Measurements from ENCODE around the gene CPTP. TPM values are rescaled to one million over a fixed set of nuclear protein-coding genes. Genes with fewer than 3 reads are reported as not detected.
A peak's percentile ranks its signal among the peaks of the same experiment; 100 is the strongest.

Gene CPTP
- total and polyA plus RNA-seq, 2 of the 13 experiments (the other 11 are each of a cell fraction or from before 2014, with no cell fraction given) = 5.5 to 9.3 TPM

DNA sequence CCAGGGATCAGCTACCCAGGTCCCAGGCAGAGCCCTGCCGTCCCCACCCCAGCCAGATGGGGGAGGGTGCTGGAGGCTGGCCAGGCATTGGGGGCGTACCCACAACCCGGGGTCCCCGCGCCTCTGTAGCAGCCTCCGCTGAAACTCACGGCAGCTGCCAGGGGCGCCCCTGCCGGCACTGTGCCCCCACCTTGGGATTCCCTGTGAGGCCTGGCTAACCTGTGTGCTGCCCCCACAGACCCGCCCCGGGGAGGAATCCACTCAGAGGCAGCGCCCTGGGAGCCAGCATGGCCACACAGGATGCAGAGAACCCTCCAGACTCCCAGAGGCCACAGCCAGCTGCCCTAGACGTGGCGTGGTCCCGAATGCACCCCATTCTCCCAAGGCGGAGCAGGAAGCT, 20.8 kb downstream of the CPTP start:
- peaks cover 42% of the 10 kb centered on the region for H3K4me1 ChIP-seq (ENCODE audit: insufficient read depth, low read length)
- in situ Hi-C loops (cut with HindIII; ENCODE audit: extremely low pct_ligation_motif_present, low pct_unique_long_range_greater_than_20kb) = no loop called here
- POLR2A ChIA-PET = interaction anchor here (1.0 to 1.4 kb wide), 2 partner anchors 10 to 26 kb away, joined by 4 to 5 read pairs; no protein-coding TSS in a partner anchor

More for the DNA sequence above, 20.8 kb downstream of the CPTP start:
- no peak for DNase-seq (ENCODE audit: low spot score)
- no peak for FAIRE-seq
- Histone ChIP-seq H4K20me1 (ENCODE audit: insufficient read depth, low read length) (peaks cover 29% of the 10 kb centered on the region; the same call in 1 of the 2 replicates), H3K9me3 (ENCODE audit: low read length) (no peaks in the 10 kb centered on the region), H2AFZ (ENCODE audit: low read length) (no peak overlapping the region), H3K4me3 (replicated peaks in 1 of 3; ENCODE audit: insufficient read depth in 1 of 3, low read depth in 2 of 3, low read length in 3 of 3) (no peak overlapping the region), H3K79me2 (ENCODE audit: insufficient read depth, low read length) (peaks cover 48% of the 10 kb centered on the region), H3K9ac (ENCODE audit: insufficient read depth, low read depth, low read length) (no peak overlapping the region; the same call in 1 of the 2 replicates), H3K27me3 (ENCODE audit: control insufficient read depth in 1 of 2, insufficient read depth in 2 of 2, low read length in 2 of 2) (no peaks in the 10 kb centered on the region), H3K27ac (ENCODE audit: extremely low read length, insufficient read depth, low read length) (peak overlapping the region; percentile 13), H3K36me3 (replicated peaks in 1 of 2; ENCODE audit: control insufficient read depth in 1 of 2, insufficient read depth in 2 of 2, low read length in 2 of 2) (peaks cover 8 to 15% of the 10 kb centered on the region in 2 experiments), H3K4me2 (ENCODE audit: low read depth, low read length) (peak overlapping the region; percentile 57)
- 80% methylated on average over 1 of the region's 16 CpGs for WGBS (ENCODE audit: low lambda C conversion rate)
- ATAC-seq = no peak
- no peak for TF ChIP-seq RFX1 (IDR thresholded peaks at IDR 0.05)
- TF ChIP-seq, protein P1, sequence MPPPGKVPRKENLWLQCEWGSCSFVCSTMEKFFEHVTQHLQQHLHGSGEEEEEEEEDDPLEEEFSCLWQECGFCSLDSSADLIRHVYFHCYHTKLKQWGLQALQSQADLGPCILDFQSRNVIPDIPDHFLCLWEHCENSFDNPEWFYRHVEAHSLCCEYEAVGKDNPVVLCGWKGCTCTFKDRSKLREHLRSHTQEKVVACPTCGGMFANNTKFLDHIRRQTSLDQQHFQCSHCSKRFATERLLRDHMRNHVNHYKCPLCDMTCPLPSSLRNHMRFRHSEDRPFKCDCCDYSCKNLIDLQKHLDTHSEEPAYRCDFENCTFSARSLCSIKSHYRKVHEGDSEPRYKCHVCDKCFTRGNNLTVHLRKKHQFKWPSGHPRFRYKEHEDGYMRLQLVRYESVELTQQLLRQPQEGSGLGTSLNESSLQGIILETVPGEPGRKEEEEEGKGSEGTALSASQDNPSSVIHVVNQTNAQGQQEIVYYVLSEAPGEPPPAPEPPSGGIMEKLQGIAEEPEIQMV (CRISPR knock-in tag; IDR thresholded peaks at IDR 0.05; ENCODE audit: low read depth) = no peak
- no peak for TF ChIP-seq ZBTB21 (CRISPR knock-in tag; IDR thresholded peaks at IDR 0.05)
- TF ChIP-seq NR1H2 (CRISPR knock-in tag; IDR thresholded peaks at IDR 0.05; ENCODE audit: borderline replicate concordance, low read depth) = no peak
- no peak for TF ChIP-seq PHF20 (CRISPR knock-in tag; IDR thresholded peaks at IDR 0.05)
- peak; percentile 59 for TF ChIP-seq AGO2 (optimal IDR thresholded peaks at IDR 0.05; ENCODE audit: low read depth, low read length)
- no peak for TF ChIP-seq ZC3H13 (CRISPR knock-in tag; IDR thresholded peaks at IDR 0.05)
- TF ChIP-seq ZNF143 (CRISPR knock-in tag; IDR thresholded peaks at IDR 0.05) = no peak
- TF ChIP-seq NONO (IDR thresholded peaks at IDR 0.05) = no peak
- peak; percentile 40 for TF ChIP-seq NONO (CRISPR knock-in tag; conservative IDR thresholded peaks at IDR 0.05)
- TF ChIP-seq, protein P2, sequence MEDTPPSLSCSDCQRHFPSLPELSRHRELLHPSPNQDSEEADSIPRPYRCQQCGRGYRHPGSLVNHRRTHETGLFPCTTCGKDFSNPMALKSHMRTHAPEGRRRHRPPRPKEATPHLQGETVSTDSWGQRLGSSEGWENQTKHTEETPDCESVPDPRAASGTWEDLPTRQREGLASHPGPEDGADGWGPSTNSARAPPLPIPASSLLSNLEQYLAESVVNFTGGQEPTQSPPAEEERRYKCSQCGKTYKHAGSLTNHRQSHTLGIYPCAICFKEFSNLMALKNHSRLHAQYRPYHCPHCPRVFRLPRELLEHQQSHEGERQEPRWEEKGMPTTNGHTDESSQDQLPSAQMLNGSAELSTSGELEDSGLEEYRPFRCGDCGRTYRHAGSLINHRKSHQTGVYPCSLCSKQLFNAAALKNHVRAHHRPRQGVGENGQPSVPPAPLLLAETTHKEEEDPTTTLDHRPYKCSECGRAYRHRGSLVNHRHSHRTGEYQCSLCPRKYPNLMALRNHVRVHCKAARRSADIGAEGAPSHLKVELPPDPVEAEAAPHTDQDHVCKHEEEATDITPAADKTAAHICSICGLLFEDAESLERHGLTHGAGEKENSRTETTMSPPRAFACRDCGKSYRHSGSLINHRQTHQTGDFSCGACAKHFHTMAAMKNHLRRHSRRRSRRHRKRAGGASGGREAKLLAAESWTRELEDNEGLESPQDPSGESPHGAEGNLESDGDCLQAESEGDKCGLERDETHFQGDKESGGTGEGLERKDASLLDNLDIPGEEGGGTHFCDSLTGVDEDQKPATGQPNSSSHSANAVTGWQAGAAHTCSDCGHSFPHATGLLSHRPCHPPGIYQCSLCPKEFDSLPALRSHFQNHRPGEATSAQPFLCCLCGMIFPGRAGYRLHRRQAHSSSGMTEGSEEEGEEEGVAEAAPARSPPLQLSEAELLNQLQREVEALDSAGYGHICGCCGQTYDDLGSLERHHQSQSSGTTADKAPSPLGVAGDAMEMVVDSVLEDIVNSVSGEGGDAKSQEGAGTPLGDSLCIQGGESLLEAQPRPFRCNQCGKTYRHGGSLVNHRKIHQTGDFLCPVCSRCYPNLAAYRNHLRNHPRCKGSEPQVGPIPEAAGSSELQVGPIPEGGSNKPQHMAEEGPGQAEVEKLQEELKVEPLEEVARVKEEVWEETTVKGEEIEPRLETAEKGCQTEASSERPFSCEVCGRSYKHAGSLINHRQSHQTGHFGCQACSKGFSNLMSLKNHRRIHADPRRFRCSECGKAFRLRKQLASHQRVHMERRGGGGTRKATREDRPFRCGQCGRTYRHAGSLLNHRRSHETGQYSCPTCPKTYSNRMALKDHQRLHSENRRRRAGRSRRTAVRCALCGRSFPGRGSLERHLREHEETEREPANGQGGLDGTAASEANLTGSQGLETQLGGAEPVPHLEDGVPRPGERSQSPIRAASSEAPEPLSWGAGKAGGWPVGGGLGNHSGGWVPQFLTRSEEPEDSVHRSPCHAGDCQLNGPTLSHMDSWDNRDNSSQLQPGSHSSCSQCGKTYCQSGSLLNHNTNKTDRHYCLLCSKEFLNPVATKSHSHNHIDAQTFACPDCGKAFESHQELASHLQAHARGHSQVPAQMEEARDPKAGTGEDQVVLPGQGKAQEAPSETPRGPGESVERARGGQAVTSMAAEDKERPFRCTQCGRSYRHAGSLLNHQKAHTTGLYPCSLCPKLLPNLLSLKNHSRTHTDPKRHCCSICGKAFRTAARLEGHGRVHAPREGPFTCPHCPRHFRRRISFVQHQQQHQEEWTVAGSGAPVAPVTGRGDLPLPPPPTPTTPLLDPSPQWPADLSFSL (CRISPR knock-in tag; IDR thresholded peaks at IDR 0.05) = no peak
- no peak for TF ChIP-seq ZNF337 (CRISPR knock-in tag; IDR thresholded peaks at IDR 0.05; ENCODE audit: borderline replicate concordance, low read depth)
- 0 out of 2 replicates have a peak, but pooled peaks have one; percentile 6 for TF ChIP-seq RBFOX2 (IDR thresholded peaks at IDR 0.05; ENCODE audit: low read depth, low read length)
- no peak for TF ChIP-seq NFRKB (IDR thresholded peaks at IDR 0.05)
- TF ChIP-seq ZNF446 (CRISPR knock-in tag; IDR thresholded peaks at IDR 0.05) = no peak
- no peak for TF ChIP-seq ZFP36L2 (CRISPR knock-in tag; IDR thresholded peaks at IDR 0.05)
- BruUV-seq (replicated peaks) = no TSS peak
- intact Hi-C loops (cut with micrococcal nuclease; ENCODE audit: unreplicated experiment) = loop anchor here (2.0 kb wide), 1 partner anchor 21 kb away; the partner anchor contains the start of genes CPTP and INTS11
- CTCF ChIA-PET (ENCODE audit: low intra/inter-chr PET ratio, low total read pairs) = interaction anchor here (2.5 kb wide), 1 partner anchor 27 kb away, joined by 11 read pairs; no protein-coding TSS in a partner anchor
